COLO668 (cell line): ENCODE data around the gene MITF.

Experiments
- DNase-seq: peaks from one replicate; lab custom pipeline; 2025; ENCODE audit not compliant: unreplicated experiment; lab: John Stamatoyannopoulos, UW

The MITF gene

GRCh38 chr3:69867941-69868505 lies 128.8 kb downstream of the MITF start:
- no peak for DNase-seq

GRCh38 chr3:69868841-69869420 lies 129.7 kb downstream of the MITF start:
- DNase-seq, result no peak

- DNase-seq, result no peak
These were observed 130.4 kb downstream of the MITF start for GRCh38 chr3:69869643-69870042.

GRCh38 chr3:69871251-69871650 lies 132.0 kb downstream of the MITF start:
- DNase-seq, result no peak

GRCh38 chr3:69871868-69872267 lies 132.6 kb downstream of the MITF start:
- no peak for DNase-seq

- no peak for DNase-seq
These were observed 133.6 kb downstream of the MITF start for GRCh38 chr3:69872783-69873378.

GRCh38 chr3:69876073-69876472 lies 136.8 kb downstream of the MITF start:
- no peak for DNase-seq

GRCh38 chr3:69878254-69878653 lies 139.0 kb downstream of the MITF start:
- DNase-seq, result no peak

- DNase-seq, result no peak
These were observed 139.8 kb downstream of the MITF start for GRCh38 chr3:69879051-69879450.

- no peak for DNase-seq
These were observed 140.9 kb downstream of the MITF start for GRCh38 chr3:69880069-69880640.

- no peak for DNase-seq
These were observed 141.8 kb downstream of the MITF start for GRCh38 chr3:69881051-69881450.

GRCh38 chr3:69881756-69882428 lies 142.6 kb downstream of the MITF start:
- no peak for DNase-seq

- no peak for DNase-seq
These were observed 143.3 kb downstream of the MITF start for GRCh38 chr3:69882560-69882959.

GRCh38 chr3:69888040-69888942 lies 149.0 kb downstream of the MITF start:
- no peak for DNase-seq

GRCh38 chr3:69888943-69889315 lies 149.7 kb downstream of the MITF start:
- no peak for DNase-seq

GRCh38 chr3:69890084-69890483 lies 150.8 kb downstream of the MITF start:
- no peak for DNase-seq

GRCh38 chr3:69890691-69891090 lies 151.4 kb downstream of the MITF start:
- DNase-seq, result no peak

GRCh38 chr3:69892706-69893105 lies 153.4 kb downstream of the MITF start:
- no peak for DNase-seq

- DNase-seq, result no peak
These were observed 154.0 kb downstream of the MITF start for GRCh38 chr3:69893274-69893673.

- DNase-seq, result no peak
These were observed 156.8 kb downstream of the MITF start for GRCh38 chr3:69896095-69896494.

- DNase-seq, result no peak
These were observed 161.1 kb downstream of the MITF start for GRCh38 chr3:69900331-69900730.
